Mucosa of descending colon (tissue), 3 donors: ENCODE measurements around the gene KRTAP10-11. TPM values are rescaled to one million over a fixed set of nuclear protein-coding genes. Genes with fewer than 3 reads are reported as not detected.

Experiments
- ATAC-seq: fragments of 200-7000 bp; cut with Tn5 transposase; one replicate; pipeline ENCODE4 v1.9.1; 2020; ENCODE audit warnings: mild to moderate bottlenecking, moderate library complexity
- DNase-seq, 3 donors: peaks; one replicate each; pipeline ENCODE4 v3.0.0-alpha.2; 2020
- H3K36me3 ChIP-seq: fragments of 200-600 bp; one replicate; pipeline ENCODE4 v1.8.0; 2021; ENCODE audit warnings: low read depth, mild to moderate bottlenecking
- H3K4me1 ChIP-seq: fragments of 200-600 bp; one replicate; pipeline ENCODE4 v1.8.0; 2021; ENCODE audit warnings: low read depth, mild to moderate bottlenecking
- H3K4me3 ChIP-seq: fragments of 200-600 bp; one replicate; pipeline ENCODE4 v1.8.0; 2021; ENCODE audit warnings: mild to moderate bottlenecking
- H3K9me3 ChIP-seq: fragments of 200-600 bp; one replicate; pipeline ENCODE4 v1.8.0; 2021; ENCODE audit warnings: mild to moderate bottlenecking
- CTCF ChIP-seq: fragments of 200-600 bp; IDR thresholded peaks from one replicate; pipeline ENCODE4 v1.8.0; 2022; ENCODE audit warnings: antibody characterized with exemption, mild to moderate bottlenecking
- intact Hi-C, 2 donors: fragments of 100-400 bp; cut with DNase I in 1 of 2; cut with micrococcal nuclease in 1 of 2; formaldehyde crosslinking; loops; one replicate each; pipeline versions ENCODE4 v1.11.0 to v1.11.1; 2022; cut with DNase I, micrococcal nuclease
- total RNA-seq, 3 donors: library from RNA; stranded (reverse); fragmentation: NEBNext Ultra II Directional in 2 of 3; extraction: Animal tissue kit (Norgen Biotek cat#: 25700) in 2 of 3; gene quantifications; one replicate each; pipeline versions ENCODE4 v1.2.1 to v1.2.4, GENCODE V29; 2021 to 2023
- donor health status: DM: no; HTN: no; CAD: no; lungs with moderate emphysema.
- donor health status: DM: no; HTN: no; CAD: no.
- donor health status: DM: no; HTN: yes; CAD: no.

KRTAP10-11 gene
- total RNA-seq, 3 donors from 2014 or later, result not detected

GRCh38 chr21:44649521-44650100 lies 3.4 kb downstream of the KRTAP10-11 start:
- Histone ChIP-seq H3K4me3 (no peak overlapping the region), H3K36me3 (no peaks in the 10 kb centered on the region), H3K4me1 (no peaks in the 10 kb centered on the region), H3K9me3 (peaks cover 3% of the 10 kb centered on the region)
- ATAC-seq, result no peak
- TF ChIP-seq CTCF, result no peak
- no peak for DNase-seq
- intact Hi-C loops, result no loop called here

GRCh38 chr21:44650265-44650972 lies 4.2 kb downstream of the KRTAP10-11 start:
- intact Hi-C loops, result no loop called here
- no peak overlapping the region for H3K4me3 ChIP-seq
- TF ChIP-seq CTCF, result no peak
- no peak for ATAC-seq
- no peaks in the 10 kb centered on the region for H3K9me3 ChIP-seq
- no peak for DNase-seq
- H3K36me3 ChIP-seq, result no peaks in the 10 kb centered on the region
- no peaks in the 10 kb centered on the region for H3K4me1 ChIP-seq

GRCh38 chr21:44650973-44651675 lies 4.9 kb downstream of the KRTAP10-11 start:
- intact Hi-C loops, result no loop called here
- TF ChIP-seq CTCF, result no peak
- H3K9me3 ChIP-seq, result no peaks in the 10 kb centered on the region
- H3K4me1 ChIP-seq, result no peaks in the 10 kb centered on the region
- ATAC-seq (no peak), DNase-seq (no peak)
- H3K4me3 ChIP-seq, result no peak overlapping the region
- H3K36me3 ChIP-seq, result no peaks in the 10 kb centered on the region

GRCh38 chr21:44653123-44653522 lies 6.9 kb downstream of the KRTAP10-11 start:
- Histone ChIP-seq H3K4me3 (no peak overlapping the region), H3K9me3 (no peaks in the 10 kb centered on the region), H3K36me3 (no peaks in the 10 kb centered on the region), H3K4me1 (no peaks in the 10 kb centered on the region)
- DNase-seq, result no peak
- intact Hi-C loops, result no loop called here
- ATAC-seq, result no peak
- no peak for TF ChIP-seq CTCF

- intact Hi-C loops, result no loop called here
- Histone ChIP-seq H3K4me1 (no peaks in the 10 kb centered on the region), H3K4me3 (no peak overlapping the region), H3K36me3 (no peaks in the 10 kb centered on the region), H3K9me3 (no peaks in the 10 kb centered on the region)
- TF ChIP-seq CTCF, result no peak
- DNase-seq (peak in 2 of 3 donors; percentile 8 to 33), ATAC-seq (peak; percentile 53)
Measured at GRCh38 chr21:44653656-44654575, 7.7 kb downstream of the KRTAP10-11 start.
